ENCODE data around the gene MSI2. TPM values are rescaled to one million over a fixed set of nuclear protein-coding genes. Genes with fewer than 3 reads are reported as not detected.

The MSI2 gene
- total RNA-seq, 4 donors from 2014 or later, result 19.7 to 35.8 (median 22.4) TPM

GRCh38 chr17:57679356-57679755, 423.0 kb downstream of the MSI2 start:
- DNase-seq (ENCODE audit: low spot score in 2 of 2), result peak in 1 of 2 donors; percentile 24
- Histone ChIP-seq H3K4me1 (peaks cover 3% of the 10 kb centered on the region), H3K9me3 (no peaks in the 10 kb centered on the region), H3K27me3 (no peaks in the 10 kb centered on the region), H3K36me3 (peaks cover 9% of the 10 kb centered on the region), H3K27ac (no peak overlapping the region), H3K4me3 (no peak overlapping the region)
- 94% methylated on average over 7 of the region's 7 CpGs for WGBS
- TF ChIP-seq EP300 (IDR thresholded peaks at IDR 0.05) (no peak), POLR2A (IDR thresholded peaks at IDR 0.05) (no peak), POLR2AphosphoS5 (IDR thresholded peaks at IDR 0.05) (no peak)
- TF ChIP-seq, protein P1, sequence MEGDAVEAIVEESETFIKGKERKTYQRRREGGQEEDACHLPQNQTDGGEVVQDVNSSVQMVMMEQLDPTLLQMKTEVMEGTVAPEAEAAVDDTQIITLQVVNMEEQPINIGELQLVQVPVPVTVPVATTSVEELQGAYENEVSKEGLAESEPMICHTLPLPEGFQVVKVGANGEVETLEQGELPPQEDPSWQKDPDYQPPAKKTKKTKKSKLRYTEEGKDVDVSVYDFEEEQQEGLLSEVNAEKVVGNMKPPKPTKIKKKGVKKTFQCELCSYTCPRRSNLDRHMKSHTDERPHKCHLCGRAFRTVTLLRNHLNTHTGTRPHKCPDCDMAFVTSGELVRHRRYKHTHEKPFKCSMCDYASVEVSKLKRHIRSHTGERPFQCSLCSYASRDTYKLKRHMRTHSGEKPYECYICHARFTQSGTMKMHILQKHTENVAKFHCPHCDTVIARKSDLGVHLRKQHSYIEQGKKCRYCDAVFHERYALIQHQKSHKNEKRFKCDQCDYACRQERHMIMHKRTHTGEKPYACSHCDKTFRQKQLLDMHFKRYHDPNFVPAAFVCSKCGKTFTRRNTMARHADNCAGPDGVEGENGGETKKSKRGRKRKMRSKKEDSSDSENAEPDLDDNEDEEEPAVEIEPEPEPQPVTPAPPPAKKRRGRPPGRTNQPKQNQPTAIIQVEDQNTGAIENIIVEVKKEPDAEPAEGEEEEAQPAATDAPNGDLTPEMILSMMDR (IDR thresholded peaks at IDR 0.05), result no peak

DNA sequence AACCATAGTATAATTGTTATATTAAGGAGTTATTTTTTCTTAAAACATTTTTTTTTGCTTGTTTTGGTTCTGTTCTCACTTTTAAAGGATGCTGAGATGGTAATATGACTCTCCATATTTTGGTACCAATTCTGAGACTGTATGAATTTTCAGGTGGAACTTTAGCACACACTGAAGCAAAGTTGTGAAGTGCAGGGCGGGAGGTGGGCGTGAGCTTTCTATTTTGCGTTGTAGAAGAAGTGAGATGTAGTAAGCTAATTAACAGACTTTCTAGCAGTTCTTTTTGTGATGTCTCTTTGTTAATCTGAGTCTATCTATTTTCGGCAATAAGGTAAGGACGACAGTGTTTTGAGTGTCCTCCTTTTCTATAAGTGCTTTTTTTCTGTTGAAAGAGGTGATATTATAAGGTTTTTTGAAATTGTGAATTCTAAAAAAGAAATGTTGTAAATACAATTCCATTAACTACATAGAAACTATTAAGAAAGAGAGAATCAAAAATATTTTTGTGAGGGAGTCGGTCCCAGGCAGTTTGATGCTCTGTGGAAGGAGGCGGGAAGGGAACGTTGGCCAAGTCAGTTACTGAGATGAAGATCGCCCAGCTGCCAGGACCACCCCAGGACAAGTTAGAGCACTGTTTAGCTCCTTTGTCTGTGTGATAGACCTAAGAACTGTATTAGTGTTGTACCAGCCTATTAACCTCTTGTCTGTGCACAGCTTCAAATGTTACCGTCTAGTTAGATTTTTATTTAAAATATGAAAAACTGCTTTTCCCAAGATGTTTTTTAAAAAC, 423.8 kb downstream of the MSI2 start:
- no peak overlapping the region for H3K27ac ChIP-seq
- H3K36me3 ChIP-seq, result peaks cover 5% of the 10 kb centered on the region
- no peak for DNase-seq (ENCODE audit: low spot score in 2 of 2)
- H3K27me3 ChIP-seq, result no peaks in the 10 kb centered on the region
- H3K4me3 ChIP-seq, result no peak overlapping the region
- 80% methylated on average over 10 of the region's 10 CpGs for WGBS
- H3K4me1 ChIP-seq, result peaks cover 3% of the 10 kb centered on the region
- H3K9me3 ChIP-seq, result no peaks in the 10 kb centered on the region
- TF ChIP-seq, protein P1 (IDR thresholded peaks at IDR 0.05), result no peak
- TF ChIP-seq EP300 (IDR thresholded peaks at IDR 0.05), result no peak
- TF ChIP-seq POLR2A (IDR thresholded peaks at IDR 0.05), result no peak
- TF ChIP-seq POLR2AphosphoS5 (IDR thresholded peaks at IDR 0.05), result no peak

- Histone ChIP-seq H3K4me1 (no peaks in the 10 kb centered on the region), H3K27me3 (no peaks in the 10 kb centered on the region), H3K4me3 (no peak overlapping the region), H3K9me3 (no peaks in the 10 kb centered on the region), H3K36me3 (no peaks in the 10 kb centered on the region), H3K27ac (no peak overlapping the region)
- TF ChIP-seq POLR2A (IDR thresholded peaks at IDR 0.05), result no peak
- TF ChIP-seq, protein P1 (IDR thresholded peaks at IDR 0.05), result no peak
- TF ChIP-seq POLR2AphosphoS5 (IDR thresholded peaks at IDR 0.05), result no peak
- no peak for TF ChIP-seq EP300 (IDR thresholded peaks at IDR 0.05)
- peak in 1 of 2 donors; percentile 44 for DNase-seq (ENCODE audit: low spot score in 2 of 2)
- 96% methylated on average over 16 of the region's 16 CpGs for WGBS
Measured at GRCh38 chr17:57682701-57683100, 426.4 kb downstream of the MSI2 start.

- no peak overlapping the region for H3K4me3 ChIP-seq
- TF ChIP-seq EP300 (IDR thresholded peaks at IDR 0.05), result no peak
- TF ChIP-seq, protein P1 (IDR thresholded peaks at IDR 0.05), result no peak
- TF ChIP-seq POLR2AphosphoS5 (IDR thresholded peaks at IDR 0.05), result no peak
- TF ChIP-seq POLR2A (IDR thresholded peaks at IDR 0.05), result no peak
- peak in 1 of 2 donors; percentile 9 for DNase-seq (ENCODE audit: low spot score in 2 of 2)
- H3K4me1 ChIP-seq, result no peaks in the 10 kb centered on the region
- H3K36me3 ChIP-seq, result no peaks in the 10 kb centered on the region
- H3K9me3 ChIP-seq, result no peaks in the 10 kb centered on the region
- no peak overlapping the region for H3K27ac ChIP-seq
- WGBS, result 89% methylated on average over 13 of the region's 13 CpGs
- no peaks in the 10 kb centered on the region for H3K27me3 ChIP-seq
Measured at GRCh38 chr17:57684711-57685498, 428.6 kb downstream of the MSI2 start.

Measured in suprapubic skin (tissue), 4 donors.